MM.1S (cell line): ENCODE data around the gene EOMES.

Experiments used
- CTCF ChIP-seq: fragments of 300-600 bp; sonication (generic); IDR thresholded peaks from 2 replicates; pipeline ENCODE4 v1.5.1; 2016; ENCODE audit warnings: antibody characterized with exemption, low read length, mixed read lengths
- EZH2 ChIP-seq: fragments of 300-600 bp; sonication (generic); optimal IDR thresholded peaks from 2 replicates; pipeline ENCODE3; 2017; ENCODE audit warnings: low read depth, mild to moderate bottlenecking, antibody characterized with exemption, low read length, mixed read lengths
- EZH2phosphoT487 ChIP-seq: fragments of 300-600 bp; sonication (generic); IDR thresholded peaks from 2 replicates; pipeline ENCODE4 v1.6.1; 2018; ENCODE audit warnings: antibody characterized with exemption, low read length

GRCh38 chr3:27749643-27750042 lies 27.5 kb upstream of the EOMES start:
- no peak for TF ChIP-seq EZH2
- no peak for TF ChIP-seq CTCF
- TF ChIP-seq EZH2phosphoT487 = no peak
